Measurements from ENCODE around the gene ANGPTL7.

DNA sequence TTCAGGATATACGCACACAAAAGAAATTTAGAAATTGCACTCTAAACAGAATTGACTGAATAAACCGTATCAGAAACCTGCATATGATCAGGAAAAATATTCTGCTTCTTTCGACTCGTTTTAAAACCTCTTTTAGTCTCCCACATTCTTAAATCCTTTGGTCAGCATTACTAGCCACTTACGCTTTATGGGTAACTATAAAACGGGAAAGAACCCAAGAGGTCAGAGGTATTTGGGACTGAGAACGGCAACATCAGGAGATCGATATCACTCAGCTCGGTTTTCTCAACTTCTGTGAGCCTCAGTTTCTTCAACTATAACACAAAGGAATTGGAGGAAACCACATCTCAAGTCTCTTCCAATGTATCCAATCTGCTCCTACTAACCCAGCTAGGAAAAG lies 36.4 kb upstream of the ANGPTL7 start:
- no peak for TF ChIP-seq POLR2A (IDR thresholded peaks at IDR 0.05)
- TF ChIP-seq, protein P1, sequence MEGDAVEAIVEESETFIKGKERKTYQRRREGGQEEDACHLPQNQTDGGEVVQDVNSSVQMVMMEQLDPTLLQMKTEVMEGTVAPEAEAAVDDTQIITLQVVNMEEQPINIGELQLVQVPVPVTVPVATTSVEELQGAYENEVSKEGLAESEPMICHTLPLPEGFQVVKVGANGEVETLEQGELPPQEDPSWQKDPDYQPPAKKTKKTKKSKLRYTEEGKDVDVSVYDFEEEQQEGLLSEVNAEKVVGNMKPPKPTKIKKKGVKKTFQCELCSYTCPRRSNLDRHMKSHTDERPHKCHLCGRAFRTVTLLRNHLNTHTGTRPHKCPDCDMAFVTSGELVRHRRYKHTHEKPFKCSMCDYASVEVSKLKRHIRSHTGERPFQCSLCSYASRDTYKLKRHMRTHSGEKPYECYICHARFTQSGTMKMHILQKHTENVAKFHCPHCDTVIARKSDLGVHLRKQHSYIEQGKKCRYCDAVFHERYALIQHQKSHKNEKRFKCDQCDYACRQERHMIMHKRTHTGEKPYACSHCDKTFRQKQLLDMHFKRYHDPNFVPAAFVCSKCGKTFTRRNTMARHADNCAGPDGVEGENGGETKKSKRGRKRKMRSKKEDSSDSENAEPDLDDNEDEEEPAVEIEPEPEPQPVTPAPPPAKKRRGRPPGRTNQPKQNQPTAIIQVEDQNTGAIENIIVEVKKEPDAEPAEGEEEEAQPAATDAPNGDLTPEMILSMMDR (IDR thresholded peaks at IDR 0.05): no peak
